BE2C (cell line): ENCODE measurements around the gene BCKDHA.

Source experiments
- DNase-seq: peaks from one replicate; pipeline ENCODE4 v3.0.0-alpha.2; 2020
- H3K27me3 ChIP-seq: fragments of 250-450 bp; sonication (Bioruptor Pico); 2 replicates; pipeline ENCODE4 v1.5.1; 2020; ENCODE audit warnings: mild to moderate bottlenecking
- H3K36me3 ChIP-seq: fragments of 250-450 bp; sonication (Bioruptor Pico); 2 replicates; pipeline ENCODE4 v1.5.1; 2020; ENCODE audit warnings: mild to moderate bottlenecking
- H3K4me1 ChIP-seq: fragments of 250-450 bp; sonication (Bioruptor Pico); 2 replicates; pipeline ENCODE4 v1.5.1; 2020
- H3K4me3 ChIP-seq: 2 replicates; pipeline ENCODE4 v1.5.1; 2011; ENCODE audit warnings: low read depth, low read length
- H3K9me3 ChIP-seq: fragments of 250-450 bp; sonication (Bioruptor Pico); 2 replicates; pipeline ENCODE4 v1.5.1; 2020
- CTCF ChIP-seq: IDR thresholded peaks from 2 replicates; pipeline ENCODE4 v1.5.1; 2012; ENCODE audit warnings: mild to moderate bottlenecking, low read depth, low read length

The BCKDHA gene

GRCh38 chr19:41384351-41384750 lies 13.3 kb upstream of the BCKDHA start:
- H3K4me3 ChIP-seq, result no peak overlapping the region
- no peaks in the 10 kb centered on the region for H3K27me3 ChIP-seq
- H3K36me3 ChIP-seq, result peaks cover 15% of the 10 kb centered on the region
- DNase-seq, result no peak
- no peak for TF ChIP-seq CTCF
- no peaks in the 10 kb centered on the region for H3K9me3 ChIP-seq
- H3K4me1 ChIP-seq, result peaks cover 4% of the 10 kb centered on the region; the same call in 1 of the 2 replicates

GRCh38 chr19:41386442-41386841 lies 11.2 kb upstream of the BCKDHA start:
- no peak for TF ChIP-seq CTCF
- Histone ChIP-seq H3K27me3 (no peaks in the 10 kb centered on the region), H3K4me3 (no peak overlapping the region), H3K36me3 (peaks cover 36% of the 10 kb centered on the region), H3K9me3 (no peaks in the 10 kb centered on the region), H3K4me1 (no peaks in the 10 kb centered on the region)
- no peak for DNase-seq

- Histone ChIP-seq H3K27me3 (no peaks in the 10 kb centered on the region), H3K9me3 (no peaks in the 10 kb centered on the region), H3K36me3 (peaks cover 53% of the 10 kb centered on the region), H3K4me1 (no peaks in the 10 kb centered on the region), H3K4me3 (no peak overlapping the region)
- no peak for TF ChIP-seq CTCF
- no peak for DNase-seq
These were observed 6.0 kb upstream of the BCKDHA start for GRCh38 chr19:41391618-41392017.

GRCh38 chr19:41392775-41393174 lies 4.8 kb upstream of the BCKDHA start:
- H3K4me3 ChIP-seq, result no peak overlapping the region
- H3K9me3 ChIP-seq, result no peaks in the 10 kb centered on the region
- DNase-seq, result no peak
- H3K36me3 ChIP-seq, result peaks cover 54% of the 10 kb centered on the region
- no peaks in the 10 kb centered on the region for H3K4me1 ChIP-seq
- TF ChIP-seq CTCF, result no peak
- H3K27me3 ChIP-seq, result no peaks in the 10 kb centered on the region

- no peak for TF ChIP-seq CTCF
These were observed 2.3 kb upstream of the BCKDHA start for GRCh38 chr19:41395355-41395754.

GRCh38 chr19:41398050-41398418 lies 416 bp downstream of the BCKDHA start:
- H3K4me3 ChIP-seq, result peak overlapping the region; percentile 91
- no peak for TF ChIP-seq CTCF
- no peaks in the 10 kb centered on the region for H3K4me1 ChIP-seq
- no peaks in the 10 kb centered on the region for H3K9me3 ChIP-seq
- no peaks in the 10 kb centered on the region for H3K27me3 ChIP-seq
- H3K36me3 ChIP-seq, result peaks cover 9% of the 10 kb centered on the region
- DNase-seq, result no peak

More at GRCh38 chr19:41395355-41395754, 2.3 kb upstream of the BCKDHA start:
- Histone ChIP-seq H3K27me3 (no peaks in the 10 kb centered on the region), H3K9me3 (no peaks in the 10 kb centered on the region), H3K4me3 (peak overlapping the region; percentile 87), H3K36me3 (peaks cover 31% of the 10 kb centered on the region), H3K4me1 (no peaks in the 10 kb centered on the region)
- no peak for DNase-seq
